KOPT-K1 (cell line): ENCODE data around the gene SLC6A2.

Experiments used
- H3K27ac ChIP-seq: fragments of 200-600 bp; sonication (generic); 2 replicates; pipeline ENCODE4 v1.5.1; 2016; ENCODE audit warnings: antibody characterized with exemption, mild to moderate bottlenecking, low read depth, low read length; ENCODE audit not compliant: poor library complexity, severe bottlenecking
- H3K36me3 ChIP-seq: fragments of 200-600 bp; sonication (generic); 2 replicates; pipeline ENCODE4 v1.5.1; 2017; ENCODE audit warnings: antibody characterized with exemption, mild to moderate bottlenecking, low read length, moderate library complexity; ENCODE audit not compliant: insufficient read depth
- H3K9me3 ChIP-seq: fragments of 200-600 bp; sonication (generic); 2 replicates; pipeline ENCODE4 v1.5.1; 2017; ENCODE audit warnings: antibody characterized with exemption, low read length, mild to moderate bottlenecking; ENCODE audit not compliant: insufficient read depth, poor library complexity, severe bottlenecking

SLC6A2 gene

GRCh38 chr16:55706739-55707384 lies 51.1 kb downstream of the SLC6A2 start:
- H3K9me3 ChIP-seq, result no peaks in the 10 kb centered on the region
- H3K27ac ChIP-seq, result no peak overlapping the region
- no peaks in the 10 kb centered on the region for H3K36me3 ChIP-seq

DNA sequence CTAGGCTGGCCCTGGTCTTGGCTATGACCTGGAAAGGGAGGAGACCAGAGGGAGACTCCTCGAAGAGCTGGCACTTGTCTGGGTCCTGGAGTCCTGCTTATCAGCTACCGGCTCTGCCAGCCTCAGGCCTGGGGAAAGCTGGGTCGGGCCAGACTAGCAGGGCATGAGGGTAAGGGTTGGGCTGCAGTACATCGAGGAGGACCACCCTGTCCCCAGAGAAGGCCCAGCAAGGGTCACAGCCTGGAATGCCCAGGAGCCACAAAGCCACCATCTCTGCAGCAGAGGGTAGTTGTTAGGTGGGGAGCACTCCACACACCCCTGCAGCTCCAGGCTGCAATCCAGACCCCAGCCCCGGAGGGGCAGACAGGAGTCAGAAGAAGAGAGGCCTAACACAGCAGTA lies 54.0 kb downstream of the SLC6A2 start:
- no peaks in the 10 kb centered on the region for H3K36me3 ChIP-seq
- H3K9me3 ChIP-seq, result no peaks in the 10 kb centered on the region
- H3K27ac ChIP-seq, result no peak overlapping the region

DNA sequence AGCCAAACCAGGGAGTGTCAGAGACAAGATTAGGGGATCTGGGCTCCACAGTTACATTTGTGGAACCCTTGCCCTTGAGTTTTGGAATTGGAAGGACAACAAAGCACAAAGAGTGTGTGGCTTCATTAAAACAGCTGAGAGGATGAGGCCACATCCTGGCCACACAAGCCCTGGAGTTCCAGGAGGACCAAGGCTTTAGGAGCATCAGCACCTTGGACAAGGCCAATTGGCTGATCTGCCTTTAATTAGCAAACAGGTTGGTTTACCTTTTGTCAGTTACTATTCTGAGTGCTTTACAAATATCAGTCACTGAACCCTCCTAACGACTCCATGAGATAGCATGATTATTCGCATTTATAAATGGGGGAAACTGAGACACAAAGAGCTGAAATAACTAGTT lies 54.7 kb downstream of the SLC6A2 start:
- Histone ChIP-seq H3K9me3 (no peaks in the 10 kb centered on the region), H3K27ac (no peak overlapping the region), H3K36me3 (no peaks in the 10 kb centered on the region)

DNA sequence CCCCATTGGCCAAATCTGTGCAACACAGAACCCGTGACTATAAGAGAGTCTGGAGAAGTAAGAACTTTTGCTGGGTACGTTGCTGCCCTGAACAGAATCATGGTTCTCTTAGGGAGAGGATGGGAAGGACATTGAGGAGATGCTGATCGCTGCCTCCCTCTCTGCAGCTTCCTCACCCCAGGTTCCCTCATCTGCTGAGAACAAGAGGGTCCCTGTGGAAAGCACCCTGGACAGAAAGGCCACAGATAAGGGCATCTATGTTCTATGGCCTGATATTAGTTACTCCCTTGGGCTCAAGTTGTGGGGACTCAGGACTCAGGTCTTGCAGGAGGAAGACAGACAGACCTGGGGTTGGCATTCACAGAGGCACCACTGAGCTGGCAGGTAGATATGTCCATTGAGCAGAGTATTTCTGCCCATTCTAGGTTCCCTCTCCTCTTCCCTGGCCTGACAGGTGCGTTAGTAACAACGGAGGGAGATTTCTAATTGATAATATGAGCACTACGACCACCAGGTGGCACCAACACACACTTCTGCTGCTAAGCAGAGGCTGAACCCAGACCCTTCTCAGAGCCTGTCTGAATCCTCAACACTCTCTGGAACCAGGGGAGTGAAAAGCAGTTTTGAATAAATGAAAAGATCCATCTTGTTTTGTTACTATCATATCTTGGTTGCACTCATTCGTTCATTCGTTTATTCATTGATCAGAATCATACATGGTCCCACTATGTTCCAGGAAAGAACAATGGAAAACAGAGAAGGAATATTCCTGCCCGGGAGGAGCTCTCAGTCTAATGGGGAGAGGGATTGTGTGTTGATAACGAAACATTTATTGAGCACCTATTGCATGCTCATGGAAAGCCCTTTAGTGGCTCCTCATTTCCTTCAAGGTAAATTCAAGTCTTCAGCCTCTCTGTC lies 56.4 kb downstream of the SLC6A2 start:
- Histone ChIP-seq H3K9me3 (no peaks in the 10 kb centered on the region), H3K36me3 (no peaks in the 10 kb centered on the region), H3K27ac (no peak overlapping the region)

- Histone ChIP-seq H3K9me3 (no peaks in the 10 kb centered on the region), H3K27ac (no peak overlapping the region), H3K36me3 (no peaks in the 10 kb centered on the region)
These were observed 57.3 kb downstream of the SLC6A2 start for GRCh38 chr16:55713103-55713502.

GRCh38 chr16:55717326-55717725 lies 61.5 kb downstream of the SLC6A2 start:
- Histone ChIP-seq H3K27ac (no peak overlapping the region), H3K36me3 (no peaks in the 10 kb centered on the region), H3K9me3 (no peaks in the 10 kb centered on the region)

DNA sequence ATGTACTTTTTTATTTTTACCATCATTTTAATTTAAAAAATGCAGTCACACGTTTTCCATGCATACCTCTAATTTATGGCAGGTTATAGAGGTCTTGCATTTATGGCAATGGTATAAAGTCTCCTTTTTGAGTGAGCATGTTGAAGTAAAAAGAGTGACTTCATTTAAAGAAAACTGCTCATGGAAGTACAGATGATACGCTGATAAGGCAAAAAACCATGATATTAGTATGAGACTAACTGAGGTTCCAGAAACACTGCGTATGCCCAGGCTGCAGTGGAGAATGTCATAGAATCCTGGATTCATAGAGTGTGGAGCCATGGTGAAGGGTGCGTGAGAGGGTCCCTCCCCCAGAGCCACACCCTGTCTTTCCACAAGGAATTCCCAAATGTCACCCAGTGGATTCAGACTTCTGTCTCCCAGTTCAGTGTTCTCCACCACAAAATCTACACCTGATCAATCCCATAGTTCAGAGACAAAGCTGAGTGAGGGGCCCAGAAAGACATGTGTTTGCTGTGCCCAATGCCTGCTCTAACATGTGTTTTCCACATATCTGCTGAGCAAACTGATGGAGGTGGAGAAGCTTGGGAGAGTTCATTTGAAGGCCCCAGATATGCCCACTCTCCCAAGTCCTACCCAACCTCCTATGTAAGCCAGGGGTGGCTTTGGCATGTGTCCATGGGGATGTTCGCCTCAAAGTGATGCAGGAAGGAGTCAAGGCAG lies 69.4 kb downstream of the SLC6A2 start:
- no peaks in the 10 kb centered on the region for H3K36me3 ChIP-seq
- H3K9me3 ChIP-seq, result no peaks in the 10 kb centered on the region
- no peak overlapping the region for H3K27ac ChIP-seq

GRCh38 chr16:55728797-55729196 lies 73.0 kb downstream of the SLC6A2 start:
- no peaks in the 10 kb centered on the region for H3K9me3 ChIP-seq
- H3K27ac ChIP-seq, result no peak overlapping the region
- H3K36me3 ChIP-seq, result no peaks in the 10 kb centered on the region

DNA sequence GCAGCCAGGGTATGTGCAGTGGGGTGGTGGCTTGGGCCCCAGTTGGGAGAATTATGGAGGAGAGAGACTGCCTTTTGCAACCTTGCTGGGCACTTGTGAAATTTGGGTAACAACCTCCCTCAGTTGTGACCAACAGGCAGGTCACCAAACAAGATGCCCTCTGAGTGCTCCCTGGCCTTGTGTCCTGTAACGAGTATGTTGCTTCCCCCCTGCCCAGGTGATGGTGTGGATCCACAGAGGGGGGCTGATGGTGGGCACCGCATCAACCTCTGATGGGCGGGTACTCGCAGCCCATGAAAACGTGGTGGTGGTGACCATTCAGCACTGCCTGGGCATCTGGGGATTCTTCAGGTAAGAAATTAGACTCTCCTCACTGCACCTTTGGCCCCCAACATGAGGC lies 74.3 kb downstream of the SLC6A2 start:
- Histone ChIP-seq H3K9me3 (no peaks in the 10 kb centered on the region), H3K36me3 (no peaks in the 10 kb centered on the region), H3K27ac (no peak overlapping the region)

DNA sequence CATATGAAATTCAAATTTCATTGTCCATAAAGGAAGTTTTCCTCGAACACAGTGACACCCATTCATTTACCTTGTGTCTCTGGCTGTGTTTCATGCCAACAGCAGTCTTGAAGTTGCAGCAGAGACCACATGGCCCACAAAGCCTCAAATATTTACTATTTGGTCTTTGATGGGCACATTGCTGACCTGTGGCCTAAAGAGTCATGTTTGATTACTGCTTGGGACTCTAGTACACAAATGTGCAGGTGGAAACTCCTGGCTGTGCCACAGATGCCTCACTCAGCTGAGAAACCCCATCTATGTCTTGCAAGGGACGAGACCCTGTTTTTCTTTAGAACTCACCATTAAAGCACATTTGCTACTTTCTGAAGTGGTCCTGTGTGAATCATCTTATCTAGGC lies 76.7 kb downstream of the SLC6A2 start:
- no peak overlapping the region for H3K27ac ChIP-seq
- no peaks in the 10 kb centered on the region for H3K9me3 ChIP-seq
- no peaks in the 10 kb centered on the region for H3K36me3 ChIP-seq

GRCh38 chr16:55734665-55735064 lies 78.9 kb downstream of the SLC6A2 start:
- H3K36me3 ChIP-seq, result no peaks in the 10 kb centered on the region

DNA sequence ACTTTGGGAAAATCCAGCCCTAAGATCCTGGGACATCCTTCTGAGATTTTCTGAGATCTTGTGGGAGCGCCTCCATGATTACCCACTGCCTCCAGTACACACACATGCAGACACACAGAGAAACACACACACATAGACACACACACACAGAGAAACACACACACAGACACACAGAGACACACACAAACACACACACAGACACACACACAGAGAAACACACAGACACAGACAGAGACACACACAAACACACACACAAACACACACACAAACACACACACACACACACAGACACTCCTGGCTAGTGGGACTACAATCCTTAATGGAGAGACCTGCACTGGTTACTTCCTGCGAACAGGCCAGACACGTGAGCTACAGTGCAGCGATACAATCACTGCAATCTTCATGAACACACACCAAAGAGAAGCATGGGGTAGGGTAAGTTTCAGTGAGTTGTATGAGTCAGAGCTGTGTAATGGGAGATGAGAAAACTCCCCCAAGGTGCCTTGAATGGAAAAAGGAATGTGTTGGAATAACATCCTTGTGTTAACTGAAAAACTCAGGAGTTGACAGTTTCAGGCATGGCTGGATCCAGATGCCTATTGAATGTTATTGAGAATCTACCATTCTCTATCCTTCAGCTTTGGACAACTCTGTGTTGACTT lies 79.5 kb downstream of the SLC6A2 start:
- H3K36me3 ChIP-seq, result no peaks in the 10 kb centered on the region
- H3K27ac ChIP-seq, result no peak overlapping the region
- no peaks in the 10 kb centered on the region for H3K9me3 ChIP-seq

More at GRCh38 chr16:55734665-55735064, 78.9 kb downstream of the SLC6A2 start:
- H3K9me3 ChIP-seq, result no peaks in the 10 kb centered on the region
- H3K27ac ChIP-seq, result no peak overlapping the region

- Histone ChIP-seq H3K36me3 (no peaks in the 10 kb centered on the region), H3K9me3 (no peaks in the 10 kb centered on the region), H3K27ac (no peak overlapping the region)
These were observed 80.9 kb downstream of the SLC6A2 start for GRCh38 chr16:55736671-55737070.

GRCh38 chr16:55737318-55737717 lies 81.5 kb downstream of the SLC6A2 start:
- H3K36me3 ChIP-seq, result no peaks in the 10 kb centered on the region
- H3K9me3 ChIP-seq, result no peaks in the 10 kb centered on the region
- no peak overlapping the region for H3K27ac ChIP-seq

GRCh38 chr16:55737966-55738365 lies 82.2 kb downstream of the SLC6A2 start:
- no peak overlapping the region for H3K27ac ChIP-seq
- H3K36me3 ChIP-seq, result no peaks in the 10 kb centered on the region
- no peaks in the 10 kb centered on the region for H3K9me3 ChIP-seq
